Measurements from ENCODE around the gene SUSD6.

Gene SUSD6

DNA sequence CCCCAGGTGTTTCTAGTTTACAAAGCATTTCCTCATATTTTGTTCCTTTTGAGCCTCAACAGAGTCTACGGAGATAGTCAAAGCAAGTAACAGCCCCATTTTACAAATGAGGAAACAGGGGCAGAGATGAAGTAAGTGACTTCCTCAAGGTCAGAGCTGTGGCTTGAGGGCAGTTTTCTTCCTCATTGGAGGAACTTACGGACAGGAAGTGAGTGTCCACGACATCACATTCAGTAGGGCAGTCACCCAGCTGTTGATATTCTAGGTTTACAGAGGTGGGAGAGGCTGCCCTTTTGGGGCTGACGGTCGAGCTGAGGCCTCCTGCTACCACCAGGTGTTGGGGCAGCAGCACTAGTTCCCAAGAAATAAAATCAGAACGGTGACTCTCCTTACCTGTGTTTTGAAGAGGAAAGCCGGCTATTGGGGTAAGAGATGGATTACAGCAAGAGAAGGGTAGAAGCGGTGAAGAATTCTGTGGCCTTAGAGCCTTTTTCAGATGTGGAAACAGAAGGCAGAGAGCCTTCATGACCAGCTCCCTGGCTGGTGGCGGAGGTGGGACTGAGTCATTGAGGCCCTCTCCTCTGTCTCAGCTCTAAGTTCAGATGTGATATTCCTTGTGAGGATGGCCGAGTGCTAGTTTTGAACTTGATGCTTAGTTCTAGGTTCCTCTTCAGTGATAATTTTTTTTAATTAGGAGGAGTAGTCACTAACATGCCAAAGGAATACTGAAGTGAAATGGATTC lies 41.7 kb downstream of the SUSD6 start:
- no peak for DNase-seq

GRCh38 chr14:69654116-69654515 lies 42.7 kb downstream of the SUSD6 start:
- no peak for DNase-seq

GRCh38 chr14:69657950-69658355 lies 46.6 kb downstream of the SUSD6 start:
- DNase-seq = no peak

- DNase-seq = peak; percentile 79
Measured at GRCh38 chr14:69658664-69659261, 47.4 kb downstream of the SUSD6 start.

DNA sequence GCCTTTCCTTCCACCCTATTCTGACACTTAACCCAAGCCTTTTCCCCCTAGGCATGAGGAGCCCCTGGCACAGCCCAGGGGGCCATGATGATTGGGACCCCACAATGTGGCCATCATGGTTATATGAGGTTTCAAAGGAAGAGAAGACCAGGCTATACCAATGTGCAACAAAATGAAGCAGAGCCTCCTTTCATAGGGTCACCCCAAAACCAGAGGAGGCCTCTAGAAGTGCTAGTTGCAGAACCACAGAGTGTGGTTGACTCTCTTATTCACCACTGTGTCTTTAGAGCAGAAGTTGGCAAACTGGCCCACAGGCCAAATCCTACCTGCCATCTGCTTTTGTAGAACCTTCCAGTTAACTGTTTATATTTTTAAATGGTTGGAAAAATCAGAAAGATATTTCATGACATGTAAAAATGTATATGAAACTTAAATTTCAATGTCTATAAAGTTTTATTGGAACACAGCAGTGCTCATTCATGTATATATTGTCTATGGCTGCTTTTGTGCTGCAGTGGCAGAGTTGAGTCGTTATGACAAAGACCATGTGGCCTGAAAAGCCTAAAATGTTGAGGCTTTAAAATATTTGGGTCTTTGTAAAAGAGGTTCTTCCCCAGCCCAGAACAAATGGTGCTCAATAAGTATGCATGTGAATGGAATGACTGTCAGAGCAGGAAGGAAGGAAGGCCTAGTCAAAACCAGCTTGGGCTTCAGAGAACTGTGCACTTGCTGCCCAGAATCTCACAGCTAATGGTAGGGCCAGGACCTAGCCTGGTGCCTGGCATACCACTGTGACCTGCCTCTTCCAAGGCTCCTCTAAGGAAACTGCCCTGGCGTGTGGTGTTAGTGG lies 49.2 kb downstream of the SUSD6 start:
- DNase-seq = no peak

- no peak for DNase-seq
Measured at GRCh38 chr14:69661194-69661537, 49.8 kb downstream of the SUSD6 start.

DNA sequence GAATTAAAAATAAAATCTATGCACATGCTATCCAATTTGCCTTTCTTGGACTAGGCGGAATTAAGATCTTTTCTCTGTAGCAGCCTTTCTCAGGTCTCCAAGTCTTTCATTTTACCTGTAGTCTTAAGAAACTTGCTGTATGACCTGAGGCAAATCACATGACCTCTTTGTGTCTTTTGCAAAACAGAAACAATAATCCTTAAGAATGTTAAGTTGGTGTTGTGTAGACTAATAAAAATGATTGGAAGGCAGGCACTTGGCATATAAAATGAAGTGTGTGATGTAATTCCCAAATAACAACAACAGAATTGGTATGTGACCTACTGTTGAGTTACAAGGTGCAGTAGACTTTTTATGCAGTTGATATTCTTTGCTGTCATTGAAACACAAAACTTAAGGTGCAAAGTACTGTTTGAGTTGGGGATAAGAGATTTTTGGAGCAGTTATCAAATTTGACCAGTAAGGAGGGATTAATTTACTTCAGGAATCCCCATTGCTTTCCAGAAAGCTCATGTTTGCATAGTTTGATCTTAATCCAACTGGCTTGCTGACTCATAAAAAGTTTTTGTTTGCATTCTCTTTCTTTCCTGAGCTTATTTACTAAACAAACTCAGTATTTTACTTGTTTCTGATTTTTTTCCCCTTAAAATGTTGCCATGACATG lies 51.4 kb downstream of the SUSD6 start:
- no peak for DNase-seq

DNA sequence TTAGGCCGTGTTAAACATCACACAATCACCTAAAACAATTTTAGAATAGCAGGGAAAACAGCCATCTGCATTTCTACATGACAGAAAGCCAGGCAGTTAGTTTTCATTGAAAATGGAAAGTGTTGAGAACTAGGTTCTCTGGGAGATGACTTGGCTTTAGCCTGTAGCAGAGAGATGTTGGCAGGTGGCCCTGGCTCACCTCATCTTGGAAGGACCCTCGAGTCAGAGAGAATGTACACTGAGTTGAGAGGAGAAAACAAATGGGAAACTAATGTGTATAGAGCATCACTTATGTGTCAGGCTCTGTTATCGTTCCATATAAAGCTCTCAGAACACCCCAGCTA lies 51.9 kb downstream of the SUSD6 start:
- no peak for DNase-seq

- DNase-seq = no peak
Measured at GRCh38 chr14:69664265-69664664, 52.9 kb downstream of the SUSD6 start.

GRCh38 chr14:69664865-69665526 lies 53.6 kb downstream of the SUSD6 start:
- DNase-seq = no peak

DNA sequence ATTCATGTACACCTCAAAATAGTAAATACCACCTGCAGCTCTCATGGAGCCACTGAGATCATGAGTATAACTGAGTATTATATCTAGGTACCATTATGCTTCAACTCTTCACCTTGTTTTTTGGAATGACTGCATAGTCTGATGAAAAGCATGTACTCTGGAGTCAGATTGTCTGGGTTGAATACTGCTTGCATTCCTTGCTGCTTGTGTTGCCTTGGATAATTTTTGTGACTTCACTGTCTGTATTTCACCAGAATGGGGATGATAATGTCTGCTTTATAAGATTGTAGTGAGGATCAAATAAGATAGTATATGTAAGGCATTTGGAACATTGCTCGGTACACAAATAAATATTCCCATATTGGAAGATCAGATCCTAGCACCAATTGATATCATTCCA lies 54.2 kb downstream of the SUSD6 start:
- DNase-seq = no peak

GRCh38 chr14:69666112-69666511 lies 54.7 kb downstream of the SUSD6 start:
- DNase-seq = no peak

- DNase-seq = no peak
Measured at GRCh38 chr14:69666690-69667211, 55.4 kb downstream of the SUSD6 start.

- DNase-seq = no peak
Measured at GRCh38 chr14:69667938-69668335, 56.5 kb downstream of the SUSD6 start.

GRCh38 chr14:69669375-69669774 lies 58.0 kb downstream of the SUSD6 start:
- no peak for DNase-seq

GRCh38 chr14:69670093-69670492 lies 58.7 kb downstream of the SUSD6 start:
- DNase-seq = no peak

- no peak for DNase-seq
Measured at GRCh38 chr14:69671365-69672030, 60.1 kb downstream of the SUSD6 start.

- DNase-seq = no peak
Measured at GRCh38 chr14:69672356-69672755, 61.0 kb downstream of the SUSD6 start.

DNA sequence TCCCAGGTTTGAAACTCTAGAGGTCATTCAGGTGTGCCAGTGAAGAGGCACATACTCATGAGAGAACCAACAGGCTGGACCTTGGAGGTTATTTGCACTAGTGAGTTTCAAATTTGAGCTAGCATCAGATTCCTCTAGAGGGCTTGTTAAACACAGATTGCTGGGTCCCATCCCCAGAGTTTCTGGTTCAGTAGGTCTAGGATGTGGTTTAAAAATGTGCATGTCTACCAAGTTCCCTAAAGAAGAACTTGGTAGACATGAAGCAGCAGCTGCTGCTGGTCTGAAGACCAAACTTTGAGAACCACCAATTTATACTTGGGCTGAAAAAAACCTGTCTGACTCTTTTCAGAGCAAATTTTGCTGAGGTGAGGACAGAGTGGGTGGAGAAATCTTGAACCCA lies 61.7 kb downstream of the SUSD6 start:
- DNase-seq = no peak

- no peak for DNase-seq
Measured at GRCh38 chr14:69673578-69674305, 62.3 kb downstream of the SUSD6 start.

DNA sequence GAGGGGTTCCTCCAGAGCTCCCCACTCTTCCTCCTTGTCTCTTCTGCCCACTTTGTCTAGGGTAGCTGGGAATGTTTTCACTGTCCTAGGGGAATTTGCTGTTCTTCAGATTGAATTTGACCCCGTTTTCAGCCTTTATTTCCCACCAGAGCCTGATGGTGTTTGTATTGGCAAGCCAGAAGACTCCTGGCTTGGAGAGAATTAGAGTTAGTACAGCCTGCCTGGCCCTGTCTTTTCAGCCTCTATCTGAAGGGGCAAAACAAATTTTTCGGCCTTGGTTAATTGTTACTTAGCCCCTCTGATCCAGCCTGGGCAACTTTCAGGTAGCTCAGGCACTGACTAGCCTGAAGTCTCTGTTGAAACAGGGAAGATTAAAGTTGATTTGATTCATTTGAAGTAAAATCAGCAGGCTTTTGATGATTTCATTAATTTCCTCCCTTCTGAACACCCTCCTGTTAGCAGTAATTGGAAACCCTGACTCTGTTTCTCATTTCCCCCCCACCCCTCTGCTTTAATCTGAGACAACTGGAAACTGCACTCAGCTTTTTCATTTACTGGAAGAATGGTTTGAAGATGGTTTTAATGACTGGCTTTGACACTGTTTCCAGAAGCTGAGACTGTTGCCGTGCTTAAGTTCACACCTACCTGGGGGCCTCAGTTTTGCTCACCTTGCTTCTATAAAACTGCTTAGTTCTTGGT lies 63.3 kb downstream of the SUSD6 start:
- DNase-seq = no peak
